ENCODE measurements around the gene PAF1.
"Not testable (repeated sequence)": the region's sequence is repeated elsewhere in the genome, so short reads cannot be mapped to it uniquely, and the experiment has no call there.

Gene PAF1

DNA sequence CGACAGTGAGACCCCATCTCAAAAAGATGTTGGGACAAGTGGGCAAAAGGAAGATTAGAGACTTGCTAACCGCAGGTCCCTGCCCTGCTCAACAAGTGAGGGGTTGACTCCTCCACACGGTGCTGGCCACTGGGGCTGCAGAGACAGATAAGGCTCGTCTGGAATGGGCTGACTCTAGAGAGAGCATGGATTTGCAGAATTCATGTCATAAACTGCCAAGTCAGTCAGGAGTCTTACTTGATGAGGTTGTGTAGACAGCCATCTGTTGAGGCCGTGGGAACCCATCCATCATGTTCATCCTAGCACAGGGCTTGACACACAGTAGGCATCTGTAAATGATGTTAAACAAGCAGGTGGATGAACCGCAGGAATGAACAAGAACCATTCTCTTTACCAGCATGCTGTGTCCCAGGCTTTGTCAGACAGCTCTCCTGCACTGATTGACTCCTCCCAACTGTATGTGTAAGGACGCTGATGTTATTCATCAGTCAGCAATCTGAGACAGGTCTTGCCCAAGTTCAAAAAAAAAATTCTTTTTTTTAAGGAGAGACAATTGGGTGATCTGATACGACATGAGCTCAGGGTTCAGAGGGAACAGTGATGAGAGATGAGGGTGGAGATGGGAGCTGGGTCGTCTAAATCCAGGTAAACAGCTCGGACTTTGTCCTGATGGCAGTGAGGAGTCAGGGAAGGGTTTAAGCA lies 8.8 kb downstream of the PAF1 start:
- DNase-seq: no peak

DNA sequence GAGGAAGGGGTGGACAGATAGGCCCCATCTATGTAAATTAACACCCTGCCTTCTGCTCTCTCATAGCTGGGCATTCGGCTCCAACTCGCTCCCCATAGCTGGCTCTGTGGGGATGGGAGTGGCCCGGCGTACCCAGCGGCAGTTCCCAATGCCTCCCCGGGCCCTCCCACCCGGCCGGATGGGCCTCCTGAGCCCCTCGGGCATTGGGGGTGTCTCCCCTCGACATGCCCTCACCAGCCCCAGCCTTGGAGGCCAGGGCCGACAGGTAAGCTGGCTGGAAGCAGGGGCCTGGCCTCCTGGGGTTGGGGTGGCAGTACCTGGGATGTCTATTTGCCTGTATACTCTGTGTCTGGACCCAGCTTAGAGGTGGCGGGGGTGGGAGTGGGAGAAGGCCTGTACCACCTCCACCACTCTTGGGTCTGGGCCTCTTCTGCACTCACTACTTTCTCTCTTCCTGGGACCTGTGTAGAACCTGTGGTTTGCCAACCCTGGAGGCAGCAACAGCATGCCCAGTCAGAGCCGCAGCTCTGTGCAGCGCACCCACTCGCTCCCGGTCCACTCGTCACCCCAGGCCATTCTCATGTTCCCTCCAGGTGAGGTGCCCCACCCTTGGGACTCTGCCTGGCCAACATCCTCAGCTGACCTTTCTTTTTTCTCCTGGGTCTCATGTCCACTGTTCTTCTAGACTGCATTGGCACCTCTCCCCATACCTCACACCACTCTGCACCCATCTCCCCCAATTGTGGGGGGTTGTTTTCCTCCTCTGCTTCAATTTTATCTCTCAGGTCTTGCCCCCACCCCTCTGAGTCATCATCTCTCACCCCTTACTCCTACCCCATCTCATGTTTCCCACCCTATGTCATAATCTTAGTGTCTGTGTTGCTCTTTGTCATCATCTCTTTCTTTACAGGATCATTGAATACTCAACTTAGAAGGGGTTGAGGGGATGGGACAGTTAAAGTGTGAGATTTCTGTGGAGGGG lies 10.1 kb downstream of the PAF1 start:
- DNase-seq: no peak

DNA sequence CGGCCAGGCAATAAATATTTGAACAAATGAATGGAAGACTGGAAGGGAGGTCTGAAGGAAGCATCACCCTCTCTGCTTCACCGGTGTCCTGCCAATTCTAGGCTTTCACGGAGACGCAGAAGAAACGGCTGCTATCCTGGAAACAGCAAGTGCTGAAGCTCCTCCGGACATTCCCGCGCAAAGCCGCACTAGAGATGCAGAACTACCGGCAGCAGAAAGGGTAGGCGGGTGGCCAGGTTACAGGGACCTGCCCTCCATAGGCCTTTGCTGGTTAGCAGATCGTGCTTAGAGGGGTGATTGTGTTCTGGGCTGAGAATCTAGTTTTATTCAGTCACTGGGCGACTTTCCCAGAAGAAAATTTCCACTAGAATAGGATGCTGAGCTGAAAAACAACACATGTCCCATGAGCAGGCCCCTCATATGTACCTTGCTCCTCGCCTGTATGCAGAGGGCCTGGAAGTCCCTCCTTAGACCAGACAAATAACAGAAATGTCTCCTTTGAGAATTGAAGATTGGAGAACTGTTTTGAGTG lies 11.0 kb downstream of the PAF1 start:
- no peak for DNase-seq

DNA sequence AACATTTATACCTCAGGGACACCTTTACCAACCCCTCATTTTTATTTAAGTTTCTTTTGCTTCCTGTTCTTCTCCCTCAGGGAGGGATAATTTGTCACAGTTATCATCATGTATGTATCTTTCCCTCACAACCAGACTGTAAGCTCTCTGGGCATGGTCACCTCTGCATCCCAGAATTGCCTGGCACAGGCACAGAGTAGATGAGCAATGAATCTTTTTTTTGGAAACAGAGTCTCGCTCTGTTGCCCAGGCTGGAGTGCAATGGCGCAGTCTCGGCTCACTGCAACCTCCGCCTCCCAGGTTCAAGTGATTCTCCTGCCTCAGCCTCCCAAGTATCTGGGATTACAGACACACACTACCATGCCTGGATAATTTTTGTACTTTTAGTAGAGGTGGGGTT lies 11.5 kb downstream of the PAF1 start:
- DNase-seq: not testable (repeated sequence)

DNA sequence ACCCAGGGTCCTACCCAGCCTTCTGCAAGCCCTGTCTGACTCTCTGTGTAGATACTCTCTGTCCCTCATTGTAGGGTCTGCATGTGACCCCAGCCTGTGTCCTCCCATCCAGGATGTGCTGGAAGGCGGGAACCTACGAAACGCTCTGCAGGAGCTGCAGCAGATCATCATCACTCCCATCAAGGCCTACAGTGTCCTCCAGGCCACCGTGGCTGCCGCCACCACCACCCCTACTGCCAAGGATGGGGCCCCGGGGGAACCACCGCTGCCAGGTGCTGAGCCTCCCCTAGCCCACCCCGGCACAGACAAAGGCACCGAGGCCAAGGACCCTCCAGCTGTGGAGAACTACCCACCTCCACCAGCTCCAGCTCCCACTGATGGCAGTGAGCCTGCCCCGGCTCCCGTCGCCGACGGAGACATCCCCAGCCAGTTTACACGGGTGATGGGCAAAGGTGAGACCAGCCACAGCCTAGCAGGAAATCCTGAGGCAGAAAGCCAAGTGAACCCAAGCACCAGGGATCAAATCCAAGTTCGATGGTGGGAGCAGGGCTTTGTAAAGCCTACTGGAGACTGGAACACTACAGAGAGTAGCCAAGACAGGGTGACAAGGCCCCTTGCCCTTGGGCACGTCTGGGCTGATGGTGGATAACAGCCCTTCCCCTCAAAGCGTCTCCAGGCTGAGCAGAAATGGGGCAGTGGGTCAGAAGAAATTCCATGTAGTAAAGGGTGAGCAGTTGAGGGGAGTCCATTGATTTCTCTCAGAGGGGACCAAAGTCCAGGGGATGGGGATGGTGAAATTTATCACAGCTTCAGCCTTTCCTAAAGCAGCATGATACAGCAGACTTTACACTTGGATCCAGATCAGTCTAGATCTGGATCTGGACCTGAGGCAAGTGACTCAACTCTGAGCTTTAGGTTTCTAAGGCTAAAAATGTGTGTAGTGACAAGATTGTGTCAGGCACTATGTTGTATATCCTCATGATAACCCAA lies 13.2 kb downstream of the PAF1 start:
- no peak for DNase-seq

DNA sequence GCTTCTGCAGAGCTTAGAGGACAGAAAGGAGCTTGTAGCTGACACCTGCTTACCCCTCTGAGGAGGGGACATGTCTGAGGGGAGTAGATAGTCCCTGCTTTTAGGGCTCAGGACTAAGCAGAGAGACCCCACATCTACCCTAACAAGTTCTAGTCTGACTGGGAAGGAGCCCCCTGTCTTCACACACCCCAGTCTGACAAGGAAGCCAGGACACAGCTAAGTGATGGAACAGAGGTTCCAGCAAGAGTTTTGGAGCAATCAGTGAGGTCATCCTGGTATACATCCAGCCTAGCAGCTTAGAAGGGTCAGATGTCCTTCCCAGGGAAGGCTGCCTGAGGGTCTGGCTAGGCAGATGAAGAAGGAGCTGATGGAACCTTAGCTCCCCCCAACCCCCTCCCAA lies 15.0 kb downstream of the PAF1 start:
- no peak for DNase-seq

DNA sequence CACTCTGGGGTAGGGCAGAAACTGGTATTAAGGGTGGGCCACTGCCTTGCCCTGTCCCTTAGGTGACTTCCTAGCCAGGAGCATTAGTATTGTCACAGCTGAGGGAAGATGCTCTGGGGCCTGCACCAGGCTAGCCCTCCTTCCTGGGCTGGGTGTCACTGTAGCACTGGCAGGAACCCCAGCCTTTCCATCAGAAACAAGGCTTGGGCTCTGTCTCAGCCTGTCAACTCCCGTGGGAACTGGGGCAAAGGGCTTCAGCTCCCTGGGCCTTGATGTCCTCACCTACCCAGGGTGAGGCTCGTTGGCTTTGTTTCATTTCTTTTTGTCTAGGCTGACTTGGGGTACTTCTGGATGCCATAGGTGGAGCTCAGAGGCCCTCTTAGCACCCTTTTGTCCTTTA lies 18.0 kb downstream of the PAF1 start:
- DNase-seq: no peak

DNA sequence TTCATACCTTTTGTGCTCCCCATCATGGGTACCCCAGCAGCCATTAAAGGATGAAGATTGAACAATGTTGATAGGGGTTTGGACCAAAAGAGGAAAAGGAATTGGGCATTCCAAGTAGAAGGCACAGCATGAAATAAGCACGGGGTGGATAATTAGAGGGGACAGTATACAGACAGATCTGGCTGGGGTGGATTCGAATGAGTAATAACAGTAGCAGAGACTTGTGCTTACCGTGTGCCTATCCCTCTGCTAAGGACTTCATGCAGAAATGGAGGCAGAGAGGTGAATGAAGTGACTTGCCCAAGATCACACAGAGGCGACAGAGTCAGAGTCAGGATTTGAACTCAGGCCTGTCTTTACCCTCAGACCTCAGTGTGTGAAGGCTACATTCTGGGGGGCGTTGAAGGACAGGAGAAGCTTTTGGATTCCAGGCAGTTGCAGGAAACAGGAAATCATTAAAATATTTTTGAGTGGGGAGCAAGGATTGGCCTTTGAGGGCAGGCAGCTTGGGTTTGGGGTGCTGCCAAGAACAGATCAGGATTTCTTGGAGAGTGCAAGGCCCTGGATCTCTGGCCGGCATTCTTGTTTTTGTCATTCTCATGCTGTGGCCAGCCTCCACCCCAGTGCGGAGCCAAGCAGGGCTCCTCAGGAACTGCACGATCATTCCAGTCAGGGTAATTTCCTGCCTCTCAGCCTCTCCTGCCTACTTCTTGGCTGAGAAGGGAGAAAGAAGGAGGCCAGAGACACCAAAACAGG lies 18.7 kb downstream of the PAF1 start:
- DNase-seq: no peak

DNA sequence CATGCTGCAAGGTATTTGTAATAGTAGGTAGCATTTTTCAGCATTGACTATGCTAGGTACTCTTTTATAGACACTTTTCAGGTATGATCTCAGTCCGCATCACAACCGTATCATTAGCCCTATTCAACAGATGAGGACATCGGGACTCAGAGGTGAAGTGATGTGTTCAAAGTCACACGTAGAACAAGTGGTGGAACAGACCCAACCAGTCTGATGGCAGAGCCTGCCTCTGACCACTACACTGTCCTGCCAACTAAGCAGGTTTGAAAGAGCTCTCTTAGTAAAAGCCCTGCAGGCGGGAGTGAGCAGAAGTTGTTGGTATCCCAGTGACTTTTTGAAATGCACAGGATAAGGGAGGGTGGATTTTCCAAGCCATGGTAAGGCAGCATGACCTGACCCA lies 20.2 kb downstream of the PAF1 start:
- no peak for DNase-seq

DNA sequence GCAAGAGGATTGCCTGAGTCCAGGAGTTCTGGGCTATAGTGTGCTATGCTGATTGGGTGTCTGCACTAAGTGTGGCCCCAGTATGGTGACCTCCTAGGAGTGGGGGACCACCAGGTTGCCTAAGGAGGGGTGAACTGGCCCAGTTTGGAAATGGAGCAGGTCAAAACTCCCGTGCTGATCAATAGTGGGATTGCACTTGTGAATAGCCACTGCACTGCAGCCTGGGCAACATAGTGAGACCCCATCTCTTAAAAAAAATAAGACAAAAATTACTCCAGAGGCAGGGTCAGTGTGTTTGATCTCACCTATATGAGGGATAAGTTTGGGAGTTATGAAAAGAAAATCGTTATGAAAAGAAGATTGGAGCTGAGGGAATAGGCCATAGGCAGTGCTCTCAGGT lies 21.7 kb downstream of the PAF1 start:
- no peak for DNase-seq

DNA sequence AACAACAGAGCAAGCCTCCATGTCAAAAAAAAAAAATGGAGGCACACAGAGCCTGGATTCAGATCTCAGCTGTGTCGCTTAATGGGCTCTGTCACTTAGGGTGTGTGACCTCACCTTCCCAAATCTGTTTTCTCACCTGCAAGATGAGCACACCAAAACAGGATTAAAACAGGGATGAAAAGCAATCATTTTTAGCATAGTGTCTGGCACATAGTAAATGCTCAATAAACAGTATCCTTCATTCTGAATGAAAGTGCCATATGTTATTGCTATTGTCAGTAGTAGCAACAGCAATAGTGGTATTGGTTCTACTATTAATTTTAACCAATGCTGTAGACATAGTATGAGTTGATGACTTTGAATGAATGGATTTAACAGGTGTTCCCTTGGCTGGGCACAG lies 25.4 kb downstream of the PAF1 start:
- no peak for DNase-seq

DNA sequence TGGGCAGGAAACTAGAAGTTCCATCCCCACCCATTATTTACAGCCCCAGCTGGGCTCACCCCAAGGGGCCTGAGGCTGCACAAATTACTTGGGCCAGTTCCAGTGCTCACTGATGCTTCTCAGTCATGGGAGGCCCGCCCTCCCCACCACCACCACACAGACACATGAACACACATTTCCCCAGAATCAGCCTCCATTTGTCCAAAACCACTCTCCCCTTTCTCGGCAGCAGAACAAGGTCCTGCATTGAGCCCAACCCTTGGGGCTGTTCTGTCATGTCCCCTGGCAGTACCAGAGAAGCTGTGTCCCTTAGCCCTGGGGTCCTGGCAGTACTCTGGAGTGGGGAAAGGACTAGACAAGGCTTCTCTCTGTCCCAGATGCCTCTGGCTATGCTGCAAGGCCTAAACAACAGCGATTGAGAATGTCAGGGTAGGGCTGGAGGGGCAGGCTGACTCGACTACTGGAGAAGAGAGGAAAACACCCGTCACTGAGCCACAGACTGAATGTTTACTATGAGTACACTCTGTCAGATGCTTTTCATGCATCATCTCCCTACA lies 26.9 kb downstream of the PAF1 start:
- DNase-seq: no peak

DNA sequence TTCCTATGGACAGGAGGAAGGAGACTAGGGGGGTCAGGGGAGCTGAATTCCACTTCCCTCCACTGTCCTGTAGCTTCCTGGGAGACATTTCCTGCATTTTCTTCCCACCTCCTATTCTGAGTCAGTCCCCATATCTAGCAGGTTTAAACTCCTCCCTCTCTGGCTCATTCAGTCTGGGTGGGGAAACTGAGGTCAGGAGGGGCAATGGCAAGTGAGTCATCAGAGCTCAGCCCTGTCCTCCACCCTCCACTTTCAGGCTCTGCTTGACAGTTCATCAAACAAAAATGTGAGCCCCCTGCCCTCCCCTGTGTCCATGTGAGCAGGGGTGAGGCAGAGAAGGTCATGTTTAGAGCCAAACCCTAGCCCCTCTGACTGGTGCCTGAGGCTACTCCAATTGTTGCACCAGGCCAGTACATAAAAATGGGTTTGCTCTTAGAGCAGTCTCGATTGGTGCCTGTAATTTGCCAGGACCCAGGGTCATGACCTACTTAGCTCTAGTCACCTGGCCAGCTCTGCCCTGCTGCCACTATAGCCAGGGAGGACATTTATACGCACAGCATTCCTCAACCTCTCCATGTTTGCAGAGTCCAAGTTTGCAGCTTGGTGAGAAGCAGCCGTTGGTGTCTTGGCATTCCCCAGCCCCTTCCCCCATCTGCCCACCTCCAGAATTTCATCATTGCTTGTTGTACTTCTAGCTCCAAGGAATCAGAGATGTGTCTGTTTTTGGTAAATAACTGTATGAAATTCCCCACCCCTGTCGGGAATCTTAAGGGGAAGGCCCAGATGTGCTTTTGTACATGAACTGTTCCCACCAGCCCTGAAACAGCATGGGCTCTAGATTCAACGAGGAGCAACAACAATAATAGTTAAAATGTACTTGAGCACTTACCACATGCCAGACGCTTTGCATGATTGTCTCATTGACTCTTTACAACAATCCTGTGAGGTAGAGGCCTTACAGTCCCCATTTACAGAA lies 27.9 kb downstream of the PAF1 start:
- no peak for DNase-seq

DNA sequence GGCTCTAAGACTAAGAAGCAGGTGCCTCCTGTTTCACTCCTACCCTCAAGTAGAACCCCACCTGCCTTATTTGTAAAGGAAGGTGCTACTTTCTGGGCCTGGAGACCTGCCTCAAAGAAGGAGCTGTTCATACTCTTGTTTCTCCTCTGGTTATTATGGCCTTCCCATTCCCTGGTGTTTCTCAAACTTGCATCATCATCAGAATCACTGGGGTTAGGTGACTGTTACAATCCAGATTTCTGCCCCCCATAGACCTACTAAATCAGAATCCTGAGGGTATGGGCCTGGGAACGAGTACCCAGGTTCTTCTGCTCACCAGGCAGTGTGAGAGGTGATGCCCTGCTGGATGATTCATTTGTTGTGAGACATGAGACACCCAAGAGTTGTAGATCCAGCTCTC lies 30.3 kb downstream of the PAF1 start:
- no peak for DNase-seq

DNA sequence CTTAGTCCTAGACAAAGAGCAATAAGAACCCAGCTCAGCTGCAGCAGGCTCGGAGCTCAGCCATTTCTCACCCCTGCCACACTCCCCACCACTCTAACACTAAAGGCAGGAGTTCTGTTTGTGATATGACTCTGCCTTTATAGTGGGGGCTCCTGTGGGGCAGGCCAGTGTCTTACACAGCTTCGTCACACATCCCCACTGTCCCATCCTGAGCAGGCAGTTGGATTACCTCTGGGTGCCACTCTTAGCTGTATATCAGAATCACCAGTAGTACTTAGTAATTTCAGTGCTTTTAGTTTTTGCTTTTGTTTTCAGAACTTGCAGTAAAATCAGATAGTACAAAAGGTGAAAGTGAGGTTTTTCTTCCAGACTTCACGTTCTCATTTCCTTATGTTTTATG lies 31.9 kb downstream of the PAF1 start:
- DNase-seq: no peak

DNA sequence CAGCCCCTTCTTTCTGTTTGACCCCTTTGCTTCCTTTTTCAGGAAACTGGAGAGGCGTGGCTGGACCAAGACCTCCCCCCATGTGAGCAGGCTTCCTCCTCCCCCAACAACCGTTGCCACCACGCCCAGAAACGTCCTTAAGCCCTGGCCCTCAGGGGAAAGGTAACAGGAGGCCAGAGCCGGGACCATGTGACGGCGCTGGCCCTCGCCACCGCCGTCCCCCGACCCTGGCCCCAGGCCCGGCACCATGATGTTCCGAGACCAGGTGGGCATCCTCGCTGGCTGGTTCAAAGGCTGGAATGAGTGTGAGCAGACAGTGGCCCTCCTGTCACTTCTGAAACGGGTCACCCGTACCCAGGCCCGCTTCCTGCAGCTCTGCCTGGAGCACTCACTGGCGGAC lies 34.3 kb downstream of the PAF1 start:
- no peak for DNase-seq

DNA sequence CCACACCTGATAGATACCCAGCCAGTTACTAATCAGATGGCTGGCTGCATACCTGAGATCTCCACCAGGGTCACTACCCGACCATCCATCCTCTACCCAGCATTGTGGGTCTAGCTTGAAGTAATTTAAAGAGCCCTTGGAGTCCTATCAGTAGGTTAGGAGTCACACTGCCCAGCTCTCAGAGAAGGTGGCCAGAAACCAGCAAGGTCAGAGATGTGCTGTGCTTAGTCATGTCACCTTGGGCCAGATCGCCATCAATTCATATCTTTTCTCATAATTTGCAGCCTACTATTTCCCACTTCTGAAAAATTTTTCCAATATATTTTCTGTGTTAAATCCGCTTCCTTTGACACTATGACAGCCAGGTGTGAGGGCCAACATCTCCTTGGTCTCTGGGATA lies 34.8 kb downstream of the PAF1 start:
- no peak for DNase-seq

DNA sequence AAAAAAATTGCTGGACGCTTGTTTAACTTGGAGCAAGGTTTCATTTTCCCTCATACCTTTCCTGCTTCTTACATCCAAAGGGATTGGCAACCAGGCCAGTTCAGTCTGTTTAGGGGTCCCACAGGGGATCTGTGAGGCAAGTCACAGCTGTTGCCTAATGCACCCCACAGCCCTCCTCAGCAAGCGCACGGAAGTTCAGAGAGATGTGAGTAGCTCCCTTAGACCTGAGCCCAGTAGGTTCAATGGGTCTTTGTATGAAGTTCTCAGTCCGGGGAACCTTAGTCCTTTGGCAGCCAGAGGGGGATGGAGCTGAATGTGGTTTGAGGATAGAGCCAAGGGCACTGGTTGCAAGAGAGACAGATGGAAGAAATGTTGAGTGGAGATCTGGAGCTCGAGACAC lies 35.7 kb downstream of the PAF1 start:
- DNase-seq: no peak

DNA sequence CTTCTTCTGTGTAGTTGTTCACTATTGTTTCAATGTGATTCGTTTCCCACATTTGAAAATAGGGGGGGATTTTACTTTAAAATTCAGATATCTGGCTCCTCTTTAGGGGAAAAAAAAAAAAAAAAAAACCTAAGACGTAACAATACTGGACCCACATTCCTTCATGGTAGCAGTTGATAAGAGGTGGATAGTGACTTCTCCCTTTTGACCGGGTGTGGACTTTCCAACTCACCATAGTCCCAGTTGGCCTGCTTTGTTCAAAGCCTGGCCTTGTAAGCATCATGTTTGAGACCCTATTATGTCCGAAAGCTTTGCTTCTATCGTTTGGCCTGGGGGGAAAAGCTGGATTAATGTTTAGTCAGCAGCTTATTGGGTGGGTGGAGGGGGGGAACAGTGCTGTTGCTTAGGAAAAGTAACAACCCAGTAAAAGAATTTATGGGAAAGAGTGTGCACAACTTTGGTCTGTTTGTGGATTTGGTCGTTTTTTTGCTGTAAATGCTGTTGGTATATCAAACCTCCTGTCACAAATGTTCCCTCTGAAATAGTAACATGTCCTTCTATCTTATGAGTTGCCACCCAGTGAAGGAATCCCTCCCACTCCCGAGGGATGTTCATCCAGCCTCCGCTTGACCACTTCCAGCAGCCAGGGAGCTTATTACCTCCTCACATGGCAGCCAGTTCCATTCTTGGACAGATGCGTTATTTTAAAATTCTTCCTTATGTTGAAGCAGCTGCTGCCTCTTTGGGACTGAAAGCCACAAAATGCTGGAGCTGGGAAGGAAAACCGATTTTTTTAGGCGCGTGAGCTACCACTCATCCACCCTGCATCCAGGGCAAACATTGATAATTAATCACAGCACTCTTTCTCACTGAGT lies 38.3 kb downstream of the PAF1 start:
- DNase-seq: no peak
